GM12873 (cell line): ENCODE results near the gene PDE4D.

Experiments
- CTCF ChIP-seq: IDR thresholded peaks from 2 replicates; pipeline ENCODE4 v1.5.1; 2012; ENCODE audit warnings: low read depth, mild to moderate bottlenecking, moderate library complexity, low read length, control low read depth; ENCODE audit not compliant: insufficient read depth; ENCODE audit errors: missing control alignments

The PDE4D gene

GRCh38 chr5:59654691-59655090, 238.8 kb downstream of the PDE4D start:
- TF ChIP-seq CTCF: no peak

- TF ChIP-seq CTCF: no peak
These were observed 241.1 kb downstream of the PDE4D start for GRCh38 chr5:59652449-59652848.

GRCh38 chr5:59648949-59649921, 244.3 kb downstream of the PDE4D start:
- no peak for TF ChIP-seq CTCF

- no peak for TF ChIP-seq CTCF
These were observed 245.3 kb downstream of the PDE4D start for GRCh38 chr5:59648038-59648831.

- TF ChIP-seq CTCF: no peak
These were observed 248.1 kb downstream of the PDE4D start for GRCh38 chr5:59645380-59645779.

GRCh38 chr5:59640411-59640810, 253.1 kb downstream of the PDE4D start:
- TF ChIP-seq CTCF: no peak
